ENCODE data around the gene FDXR.

The FDXR gene

GRCh38 chr17:74853669-74854068, 19.1 kb downstream of the FDXR start:
- Histone ChIP-seq H3K36me3 (no peaks in the 10 kb centered on the region), H3K27ac (no peak overlapping the region), H3K4me1 (ENCODE audit: control insufficient read depth in 1 of 2, insufficient read depth in 1 of 2, low read depth in 1 of 2, low read length in 1 of 2) (no peaks in the 10 kb centered on the region), H3K27me3 (peaks cover 100% of the 10 kb centered on the region), H3K4me3 (ENCODE audit: low read depth in 1 of 2, low read length in 1 of 2) (no peak overlapping the region), H3K9me3 (no peaks in the 10 kb centered on the region)
- TF ChIP-seq CTCF (IDR thresholded peaks at IDR 0.05) = no peak

- Histone ChIP-seq H3K27me3 (peaks cover 94% of the 10 kb centered on the region), H3K4me3 (ENCODE audit: low read depth in 1 of 2, low read length in 1 of 2) (no peak overlapping the region)
Measured at GRCh38 chr17:74853048-74853397, 19.8 kb downstream of the FDXR start.

GRCh38 chr17:74852237-74853047, 20.4 kb downstream of the FDXR start:
- H3K9me3 ChIP-seq = no peaks in the 10 kb centered on the region
- H3K4me3 ChIP-seq (ENCODE audit: low read depth in 1 of 2, low read length in 1 of 2) = no peak overlapping the region
- no peaks in the 10 kb centered on the region for H3K36me3 ChIP-seq
- no peak for TF ChIP-seq CTCF (IDR thresholded peaks at IDR 0.05)
- no peaks in the 10 kb centered on the region for H3K4me1 ChIP-seq (ENCODE audit: control insufficient read depth in 1 of 2, insufficient read depth in 1 of 2, low read depth in 1 of 2, low read length in 1 of 2)
- H3K27ac ChIP-seq = no peak overlapping the region
- peaks cover 88% of the 10 kb centered on the region for H3K27me3 ChIP-seq

More at GRCh38 chr17:74853048-74853397, 19.8 kb downstream of the FDXR start:
- TF ChIP-seq CTCF (IDR thresholded peaks at IDR 0.05) = no peak
- Histone ChIP-seq H3K4me1 (ENCODE audit: control insufficient read depth in 1 of 2, insufficient read depth in 1 of 2, low read depth in 1 of 2, low read length in 1 of 2) (no peaks in the 10 kb centered on the region), H3K27ac (no peak overlapping the region), H3K9me3 (no peaks in the 10 kb centered on the region), H3K36me3 (no peaks in the 10 kb centered on the region)

- TF ChIP-seq CTCF (IDR thresholded peaks at IDR 0.05) = no peak
- no peaks in the 10 kb centered on the region for H3K4me1 ChIP-seq (ENCODE audit: control insufficient read depth in 1 of 2, insufficient read depth in 1 of 2, low read depth in 1 of 2, low read length in 1 of 2)
- no peak overlapping the region for H3K4me3 ChIP-seq (ENCODE audit: low read depth in 1 of 2, low read length in 1 of 2)
- peaks cover 85% of the 10 kb centered on the region for H3K27me3 ChIP-seq
- no peaks in the 10 kb centered on the region for H3K36me3 ChIP-seq
- H3K9me3 ChIP-seq = no peaks in the 10 kb centered on the region
- no peak overlapping the region for H3K27ac ChIP-seq
Measured at GRCh38 chr17:74851612-74852236, 21.1 kb downstream of the FDXR start.

GRCh38 chr17:74850914-74851313, 21.9 kb downstream of the FDXR start:
- no peak for TF ChIP-seq CTCF (IDR thresholded peaks at IDR 0.05)
- no peaks in the 10 kb centered on the region for H3K4me1 ChIP-seq (ENCODE audit: control insufficient read depth in 1 of 2, insufficient read depth in 1 of 2, low read depth in 1 of 2, low read length in 1 of 2)
- no peak overlapping the region for H3K27ac ChIP-seq
- H3K9me3 ChIP-seq = no peaks in the 10 kb centered on the region
- no peak overlapping the region for H3K4me3 ChIP-seq (ENCODE audit: low read depth in 1 of 2, low read length in 1 of 2)
- peaks cover 85% of the 10 kb centered on the region for H3K27me3 ChIP-seq
- H3K36me3 ChIP-seq = no peaks in the 10 kb centered on the region
